Measurements from ENCODE around the gene FAM209B.

GRCh38 chr20:56513161-56514150 is 19.6 kb upstream of the FAM209B start:
- TF ChIP-seq ATF3 (IDR thresholded peaks at IDR 0.05) = no peak
- no peak for TF ChIP-seq ATF3 (CRISPR knock-in tag; conservative IDR thresholded peaks at IDR 0.05)
- no peak for TF ChIP-seq KLF10 (CRISPR knock-in tag; IDR thresholded peaks at IDR 0.05)
- no peak for TF ChIP-seq CHD2 (IDR thresholded peaks at IDR 0.05; ENCODE audit: low read depth, low read length)
- no peak for TF ChIP-seq ZNF282 (CRISPR knock-in tag; IDR thresholded peaks at IDR 0.05)
- no peak for TF ChIP-seq BRF1 (IDR thresholded peaks at IDR 0.05; ENCODE audit: borderline replicate concordance, extremely low read depth, insufficient read length)
- TF ChIP-seq ZKSCAN8 (CRISPR knock-in tag; IDR thresholded peaks at IDR 0.05) = no peak
- TF ChIP-seq NFE2L1 (tag; IDR thresholded peaks at IDR 0.05; ENCODE audit: borderline replicate concordance, low read depth) = no peak
- TF ChIP-seq MCM2 (IDR thresholded peaks at IDR 0.05; ENCODE audit: low read depth) = no peak
- TF ChIP-seq MXI1 (IDR thresholded peaks at IDR 0.05; ENCODE audit: low read depth, low read length) = no peak

Measured in K562 (cell line).